CD4-positive, alpha-beta T cell treated with Interleukin-15 for 4 hours (primary cell): ENCODE data around the gene TNS2.

Source experiments
- DNase-seq: peaks from one replicate; pipeline ENCODE4 v3.0.0-alpha.2; 2020; ENCODE audit warnings: low spot score

Gene TNS2

GRCh38 chr12:53058674-53059433 is 9.0 kb downstream of the TNS2 start:
- no peak for DNase-seq

- no peak for DNase-seq
These were observed 9.7 kb downstream of the TNS2 start for GRCh38 chr12:53059434-53060063.

GRCh38 chr12:53060064-53060720 is 10.3 kb downstream of the TNS2 start:
- DNase-seq = no peak

GRCh38 chr12:53060721-53061276 is 10.9 kb downstream of the TNS2 start:
- no peak for DNase-seq

GRCh38 chr12:53061404-53062010 is 11.6 kb downstream of the TNS2 start:
- no peak for DNase-seq

- DNase-seq = no peak
These were observed 12.4 kb downstream of the TNS2 start for GRCh38 chr12:53062011-53062961.

- DNase-seq = no peak
These were observed 13.3 kb downstream of the TNS2 start for GRCh38 chr12:53062977-53063707.

- DNase-seq = no peak
These were observed 14.1 kb downstream of the TNS2 start for GRCh38 chr12:53063708-53064612.

- DNase-seq = no peak
These were observed 15.0 kb downstream of the TNS2 start for GRCh38 chr12:53064613-53065436.

GRCh38 chr12:53065470-53065869 is 15.6 kb downstream of the TNS2 start:
- DNase-seq = no peak

GRCh38 chr12:53065975-53066931 is 16.4 kb downstream of the TNS2 start:
- DNase-seq = peak; percentile 66

GRCh38 chr12:53067074-53067992 is 17.5 kb downstream of the TNS2 start:
- DNase-seq = no peak

GRCh38 chr12:53067993-53068770 is 18.3 kb downstream of the TNS2 start:
- DNase-seq = no peak

- no peak for DNase-seq
These were observed 19.1 kb downstream of the TNS2 start for GRCh38 chr12:53068811-53069585.
